Ascending aorta (tissue), 2 donors: ENCODE data around the gene MAPT. TPM values are rescaled to one million over a fixed set of nuclear protein-coding genes. Genes with fewer than 3 reads are reported as not detected.
A peak's percentile ranks its signal among the peaks of the same experiment; 100 is the strongest.

Experiments used
- DNase-seq, 2 donors: peaks; one replicate each; pipeline ENCODE4 v3.0.0-alpha.2; 2019; ENCODE audit warnings: low spot score in 2 of 2
- H3K27ac ChIP-seq, 2 donors: fragments of 200-600 bp; sonication (generic); one replicate each; pipeline ENCODE4 v1.5.1; 2016 to 2017; ENCODE audit warnings: mild to moderate bottlenecking in 1 of 2
- H3K27me3 ChIP-seq: fragments of 200-600 bp; sonication (generic); one replicate; pipeline ENCODE4 v1.5.1; 2017
- H3K36me3 ChIP-seq, 2 donors: fragments of 200-600 bp; sonication (generic); one replicate each; pipeline ENCODE4 v1.5.1; 2016
- H3K4me1 ChIP-seq, 2 donors: fragments of 200-600 bp; sonication (generic); one replicate each; pipeline ENCODE4 v1.5.1; 2016 to 2017; ENCODE audit warnings: mild to moderate bottlenecking in 1 of 2
- H3K4me3 ChIP-seq, 2 donors: fragments of 200-600 bp; sonication (generic); one replicate each; pipeline ENCODE4 v1.5.1; 2016 to 2017; ENCODE audit warnings: mild to moderate bottlenecking in 1 of 2
- H3K9me3 ChIP-seq, 2 donors: fragments of 200-600 bp; sonication (generic); one replicate each; pipeline ENCODE4 v1.5.1; 2016
- CTCF ChIP-seq, 3 experiments: fragments of 200-600 bp in 2 of 3; fragments of 450-650 bp in 1 of 3; sonication (generic) in 2 of 3; IDR thresholded peaks; one replicate each; pipeline ENCODE4 v1.5.1; 2016 to 2019; ENCODE audit warnings: antibody characterized with exemption in 3 of 3, mild to moderate bottlenecking in 1 of 3, moderate library complexity in 1 of 3
- intact Hi-C: fragments of 100-400 bp; cut with DNase I; formaldehyde crosslinking; loops from one replicate; pipeline ENCODE4 v1.15.1; 2023
- total RNA-seq: library from RNA; depleted of rRNA; stranded (reverse); fragments of >200 nt; gene quantifications from one replicate; pipeline ENCODE4 v1.1.0, GENCODE V29; 2016

MAPT gene
- total RNA-seq, 1 donor from 2014 or later: 0.32 TPM

GRCh38 chr17:46027976-46028325 lies 133.6 kb downstream of the MAPT start:
- no peak for DNase-seq
- H3K36me3 ChIP-seq: peaks cover 29 to 41% of the 10 kb centered on the region in 2 donors
- no peaks in the 10 kb centered on the region for H3K27me3 ChIP-seq
- H3K4me1 ChIP-seq: no peaks in the 10 kb centered on the region
- H3K4me3 ChIP-seq: no peak overlapping the region
- H3K27ac ChIP-seq: peak overlapping the region in 1 of 2 donors; percentile 23
- intact Hi-C loops: no loop called here
- TF ChIP-seq CTCF (IDR thresholded peaks at IDR 0.05): no peak
- no peaks in the 10 kb centered on the region for H3K9me3 ChIP-seq

GRCh38 chr17:46028374-46028773 lies 134.0 kb downstream of the MAPT start:
- Histone ChIP-seq H3K4me3 (no peak overlapping the region), H3K27ac (no peak overlapping the region), H3K9me3 (no peaks in the 10 kb centered on the region), H3K36me3 (peaks cover 33 to 46% of the 10 kb centered on the region in 2 donors), H3K4me1 (no peaks in the 10 kb centered on the region), H3K27me3 (no peaks in the 10 kb centered on the region)
- intact Hi-C loops: no loop called here
- TF ChIP-seq CTCF (IDR thresholded peaks at IDR 0.05): no peak
- no peak for DNase-seq

- intact Hi-C loops: no loop called here
- peaks cover 40 to 53% of the 10 kb centered on the region in 2 donors for H3K36me3 ChIP-seq
- TF ChIP-seq CTCF (IDR thresholded peaks at IDR 0.05): no peak
- H3K9me3 ChIP-seq: no peaks in the 10 kb centered on the region
- DNase-seq: no peak
- no peaks in the 10 kb centered on the region for H3K27me3 ChIP-seq
- H3K4me1 ChIP-seq: no peaks in the 10 kb centered on the region
- H3K4me3 ChIP-seq: no peak overlapping the region
- no peak overlapping the region for H3K27ac ChIP-seq
These were observed 134.7 kb downstream of the MAPT start for GRCh38 chr17:46028981-46029565.

GRCh38 chr17:46029627-46030026 lies 135.3 kb downstream of the MAPT start:
- Histone ChIP-seq H3K27me3 (no peaks in the 10 kb centered on the region), H3K9me3 (no peaks in the 10 kb centered on the region), H3K36me3 (peaks cover 45 to 56% of the 10 kb centered on the region in 2 donors), H3K4me1 (no peaks in the 10 kb centered on the region), H3K27ac (no peak overlapping the region), H3K4me3 (no peak overlapping the region)
- TF ChIP-seq CTCF (IDR thresholded peaks at IDR 0.05): no peak
- intact Hi-C loops: no loop called here
- DNase-seq: no peak

GRCh38 chr17:46030752-46031151 lies 136.4 kb downstream of the MAPT start:
- H3K27me3 ChIP-seq: no peaks in the 10 kb centered on the region
- no peak for TF ChIP-seq CTCF (IDR thresholded peaks at IDR 0.05)
- intact Hi-C loops: no loop called here
- H3K27ac ChIP-seq: no peak overlapping the region
- no peak for DNase-seq
- H3K4me3 ChIP-seq: no peak overlapping the region
- H3K4me1 ChIP-seq: no peaks in the 10 kb centered on the region
- H3K36me3 ChIP-seq: peaks cover 54 to 62% of the 10 kb centered on the region in 2 donors
- H3K9me3 ChIP-seq: no peaks in the 10 kb centered on the region

- DNase-seq: no peak
- TF ChIP-seq CTCF (IDR thresholded peaks at IDR 0.05): no peak
- no peak overlapping the region for H3K4me3 ChIP-seq
- H3K4me1 ChIP-seq: no peaks in the 10 kb centered on the region
- no peak overlapping the region for H3K27ac ChIP-seq
- intact Hi-C loops: no loop called here
- peaks cover 60 to 64% of the 10 kb centered on the region in 2 donors for H3K36me3 ChIP-seq
- H3K27me3 ChIP-seq: no peaks in the 10 kb centered on the region
- H3K9me3 ChIP-seq: no peaks in the 10 kb centered on the region
These were observed 137.1 kb downstream of the MAPT start for GRCh38 chr17:46031440-46031839.
